IMR-90 (cell line): ENCODE data around the gene EIF5A. TPM values are rescaled to one million over a fixed set of nuclear protein-coding genes. Genes with fewer than 3 reads are reported as not detected.
A peak's percentile ranks its signal among the peaks of the same experiment; 100 is the strongest.

Experiments
- ATAC-seq: fragments of 200-7000 bp; cut with Tn5 transposase; 2 replicates; pipeline ENCODE4 v1.9.1; 2020; ENCODE audit warnings: low read depth, mild to moderate bottlenecking, moderate library complexity
- BruUV-seq: library from RNA; stranded (reverse); fragments of 400-500 nt; replicated peaks from 2 replicates; lab custom pipeline; 2021; lab: Mats Ljungman, UMichigan
- CTCF ChIA-PET: fragments of 300-600 bp; formaldehyde crosslinking; extraction: SDS; loops from one replicate; lab custom pipeline; 2021; ENCODE audit warnings: antibody characterized with exemption; lab: Yijun Ruan, JAX
- POLR2A ChIA-PET: fragments of 300-600 bp; sonication (Branson Sonifier 250); formaldehyde crosslinking; loops from one replicate; lab custom pipeline; 2022; ENCODE audit warnings: antibody characterized with exemption; ENCODE audit not compliant: unreplicated experiment; lab: Charles Lee
- DNase-seq: peaks from one replicate; pipeline ENCODE4 v3.0.0; 2013
- H2AFZ ChIP-seq: replicated peaks from 2 replicates; pipeline ENCODE3; 2013; ENCODE audit warnings: low read length, mild to moderate bottlenecking; ENCODE audit not compliant: poor library complexity
- H2AK5ac ChIP-seq: 2 replicates; pipeline ENCODE4 v1.6.1; 2013; ENCODE audit warnings: low read depth, low read length, inconsistent platforms
- H2AK9ac ChIP-seq: replicated peaks from 2 replicates; pipeline ENCODE3; 2013; ENCODE audit warnings: mild to moderate bottlenecking, low read depth, low read length, moderate library complexity; ENCODE audit not compliant: poor library complexity
- H2BK120ac ChIP-seq: 2 replicates; pipeline ENCODE4 v1.6.1; 2013; ENCODE audit warnings: low read depth, low read length, inconsistent platforms
- H2BK15ac ChIP-seq: 3 replicates; pipeline ENCODE4 v1.6.1; 2013; ENCODE audit warnings: low read depth, low read length, inconsistent platforms
- H2BK20ac ChIP-seq: 2 replicates; pipeline ENCODE4 v1.6.1; 2013; ENCODE audit warnings: low read depth, mild to moderate bottlenecking, inconsistent platforms, low read length, moderate library complexity
- H2BK5ac ChIP-seq: 2 replicates; pipeline ENCODE4 v1.6.1; 2013; ENCODE audit warnings: mild to moderate bottlenecking, low read depth, low read length, inconsistent platforms; ENCODE audit not compliant: poor library complexity, severe bottlenecking
- H3K14ac ChIP-seq: replicated peaks from 2 replicates; pipeline ENCODE4 v1.6.1; 2013; ENCODE audit warnings: low read depth, low read length, inconsistent platforms
- H3K18ac ChIP-seq: 2 replicates; pipeline ENCODE4 v1.6.1; 2013; ENCODE audit warnings: low read depth, low read length, control low read depth
- H3K23ac ChIP-seq: 2 replicates; pipeline ENCODE4 v1.6.1; 2013; ENCODE audit warnings: low read depth, low read length, inconsistent platforms
- H3K27ac ChIP-seq: 2 replicates; pipeline ENCODE4 v1.5.1; 2013; ENCODE audit warnings: mild to moderate bottlenecking, control low read depth, low read length; ENCODE audit not compliant: insufficient read depth
- H3K27me3 ChIP-seq: 2 replicates; pipeline ENCODE4 v1.6.1; 2013; ENCODE audit warnings: low read length; ENCODE audit not compliant: control insufficient read depth, insufficient read depth
- H3K36me3 ChIP-seq: 2 replicates; pipeline ENCODE4 v1.6.1; 2013; ENCODE audit warnings: low read length, mixed read lengths; ENCODE audit not compliant: control insufficient read depth, insufficient read depth
- H3K4ac ChIP-seq: 2 replicates; pipeline ENCODE4 v1.6.1; 2013; ENCODE audit warnings: low read depth, low read length, inconsistent platforms
- H3K4me1 ChIP-seq: 2 replicates; pipeline ENCODE4 v1.6.1; 2013; ENCODE audit warnings: low read length, mixed read lengths; ENCODE audit not compliant: control insufficient read depth, insufficient read depth
- H3K4me2 ChIP-seq: 2 replicates; pipeline ENCODE4 v1.6.1; 2013; ENCODE audit warnings: low read depth, mild to moderate bottlenecking, control low read depth, low read length, moderate library complexity
- H3K4me3 ChIP-seq: 2 replicates; pipeline ENCODE4 v1.5.1; 2013; ENCODE audit warnings: low read depth, mild to moderate bottlenecking, control low read depth, low read length, moderate library complexity; ENCODE audit not compliant: insufficient read depth
- H3K56ac ChIP-seq: 2 replicates; pipeline ENCODE4 v1.6.1; 2013; ENCODE audit warnings: low read length, inconsistent platforms; ENCODE audit not compliant: insufficient read depth; ENCODE audit errors: extremely low read depth
- H3K79me1 ChIP-seq, 2 experiments: 2 replicates each; pipeline ENCODE4 v1.6.1; 2013; ENCODE audit warnings: low read length in 2 of 2, inconsistent platforms in 1 of 2, low read depth in 1 of 2
- H3K9ac ChIP-seq: 2 replicates; pipeline ENCODE4 v1.6.1; 2013; ENCODE audit warnings: low read depth, low read length, control low read depth
- H3K9me1 ChIP-seq: 2 replicates; pipeline ENCODE4 v1.6.1; 2013; ENCODE audit warnings: low read length, inconsistent platforms; ENCODE audit not compliant: insufficient read depth
- H3K9me3 ChIP-seq: 2 replicates; pipeline ENCODE4 v1.6.1; 2013; ENCODE audit warnings: low read length; ENCODE audit not compliant: control insufficient read depth, insufficient read depth
- H4K20me1 ChIP-seq: 2 replicates; pipeline ENCODE4 v1.6.1; 2013; ENCODE audit warnings: low read length, inconsistent platforms; ENCODE audit not compliant: insufficient read depth
- H4K5ac ChIP-seq: 2 replicates; pipeline ENCODE4 v1.6.1; 2013; ENCODE audit warnings: mild to moderate bottlenecking, low read depth, low read length, control low read depth
- H4K8ac ChIP-seq, 2 experiments: 2 replicates each; pipeline ENCODE4 v1.6.1; 2013; ENCODE audit warnings: low read depth in 2 of 2, low read length in 2 of 2, control low read depth in 1 of 2, inconsistent platforms in 1 of 2
- H4K91ac ChIP-seq: 2 replicates; pipeline ENCODE4 v1.6.1; 2013; ENCODE audit warnings: low read depth, low read length, inconsistent platforms; ENCODE audit not compliant: insufficient read depth
- BHLHE40 ChIP-seq: fragments of 150-350 bp; IDR thresholded peaks from 2 replicates; pipeline ENCODE4 v1.6.1; 2016; ENCODE audit warnings: mild to moderate bottlenecking, low read depth, low read length
- CEBPB ChIP-seq: IDR thresholded peaks from 2 replicates; pipeline ENCODE4 v1.6.1; 2012; ENCODE audit warnings: low read depth, low read length, improper control_type of control experiment
- FOS ChIP-seq: fragments of 150-350 bp; IDR thresholded peaks from 2 replicates; pipeline ENCODE4 v1.6.1; 2016; ENCODE audit warnings: low read depth, low read length
- MAFK ChIP-seq: IDR thresholded peaks from 2 replicates; pipeline ENCODE4 v1.6.1; 2012; ENCODE audit warnings: low read depth, low read length, improper control_type of control experiment
- NFE2L2 ChIP-seq: fragments of 150-350 bp; IDR thresholded peaks from 2 replicates; pipeline ENCODE4 v1.6.1; 2016; ENCODE audit warnings: low read depth, mild to moderate bottlenecking, low read length
- POLR2A ChIP-seq: IDR thresholded peaks from 2 replicates; pipeline ENCODE4 v1.6.1; 2012; ENCODE audit warnings: mild to moderate bottlenecking, low read depth, low read length
- RAD21 ChIP-seq: IDR thresholded peaks from 2 replicates; pipeline ENCODE4 v1.6.1; 2012; ENCODE audit warnings: low read length, improper control_type of control experiment
- RCOR1 ChIP-seq: IDR thresholded peaks from 2 replicates; pipeline ENCODE4 v1.6.1; 2012; ENCODE audit warnings: mild to moderate bottlenecking, low read length, improper control_type of control experiment; ENCODE audit not compliant: insufficient replicate concordance
- RFX5 ChIP-seq: IDR thresholded peaks from 2 replicates; pipeline ENCODE4 v1.8.0; 2012; ENCODE audit warnings: low read depth, mild to moderate bottlenecking, low read length, moderate library complexity
- SMC3 ChIP-seq: fragments of 150-350 bp; IDR thresholded peaks from 2 replicates; pipeline ENCODE4 v1.6.1; 2016; ENCODE audit warnings: low read depth, mild to moderate bottlenecking, antibody characterized with exemption, low read length, moderate library complexity
- USF2 ChIP-seq: fragments of 150-350 bp; IDR thresholded peaks from 2 replicates; pipeline ENCODE4 v1.6.1; 2017; ENCODE audit warnings: mild to moderate bottlenecking, antibody characterized with exemption, low read length, low read depth
- WGBS, 2 experiments: methylation state at CpG; one replicate each; pipeline versions ENCODE4 v1.1.5 to v1.1.7; 2013; ENCODE audit warnings: missing lambda C conversion rate in 2 of 2; ENCODE audit not compliant: insufficient read length in 1 of 2; ENCODE audit errors: extremely low coverage in 2 of 2; 5-methylcytosine and 5-hydroxymethylcytosine counted together
- dilution Hi-C: fragments of 300-500 bp; cut with HindIII; formaldehyde crosslinking; loops from one replicate; pipeline ENCODE4 v1.14.3; 2018; ENCODE audit warnings: low sequenced_read_pairs; ENCODE audit not compliant: unreplicated experiment
- in situ Hi-C: fragments of 300-500 bp; cut with MboI; formaldehyde crosslinking; loops from 3 replicates; pipeline ENCODE4 v1.14.3; 2019; ENCODE audit warnings: low sequenced_read_pairs, inconsistent platforms, mixed read lengths
- intact Hi-C: fragments of 100-400 bp; cut with micrococcal nuclease; formaldehyde crosslinking; loops from 2 replicates; pipeline ENCODE4 v1.10.0; 2022
- polyA plus RNA-seq, 3 experiments: library from polyadenylated mRNA; depleted of rRNA; stranded (reverse); fragments of >200 nt; gene quantifications; 2 replicates each; pipeline ENCODE4 v1.2.3, GENCODE V29; 2012; ENCODE audit warnings: low replicate concordance in 1 of 3
- total RNA-seq: library from RNA; depleted of rRNA; stranded (reverse); fragments of >200 nt; gene quantifications from 2 replicates; pipeline ENCODE4 v1.2.3, GENCODE V29; 2012
- TF ChIP-seq, protein P1 (sequence below): fragments of 150-350 bp; IDR thresholded peaks from 2 replicates; pipeline ENCODE4 v1.6.1; 2016; ENCODE audit warnings: low read depth, mild to moderate bottlenecking, low read length, moderate library complexity, borderline replicate concordance
- TF ChIP-seq, protein P2 (sequence below): conservative IDR thresholded peaks from 2 replicates; pipeline ENCODE4 v1.5.1; 2012; ENCODE audit warnings: mild to moderate bottlenecking, low read depth, low read length, improper control_type of control experiment

Gene EIF5A
- total and polyA plus RNA-seq, 2 of the 4 experiments (the other 2 are of a cell fraction): 782 to 883 TPM

- dilution Hi-C loops: no loop called here
- in situ Hi-C loops: no loop called here
Measured at GRCh38 chr17:7325031-7325528, 17.7 kb downstream of the EIF5A start.

More at GRCh38 chr17:7325031-7325528, 17.7 kb downstream of the EIF5A start:
- Histone ChIP-seq H3K4me1 (0 out of 2 replicates have a peak, but pooled peaks cover 2% of the 10 kb centered on the region), H4K5ac (no peak overlapping the region), H4K20me1 (peaks cover 7% of the 10 kb centered on the region), H2BK5ac (no peak overlapping the region), H3K18ac (no peak overlapping the region), H3K4ac (no peak overlapping the region), H3K27me3 (no peaks in the 10 kb centered on the region), H3K9ac (no peak overlapping the region), H2BK20ac (no peak overlapping the region), H4K8ac (no peak overlapping the region), H3K56ac (no peak overlapping the region), H2BK120ac (no peak overlapping the region), H3K9me3 (no peaks in the 10 kb centered on the region), H3K36me3 (peaks cover 56% of the 10 kb centered on the region), H2AK9ac (no peak overlapping the region), H2AFZ (peak overlapping the region; percentile 15), H2AK5ac (no peak overlapping the region), H3K27ac (no peak overlapping the region), H3K4me3 (no peak overlapping the region), H4K91ac (no peak overlapping the region), H3K79me1 (peaks cover 10 to 29% of the 10 kb centered on the region in 2 experiments; a peak in 3 of 4 replicates), H3K9me1 (peaks cover 6% of the 10 kb centered on the region; the same call in 1 of the 2 replicates), H3K14ac (no peak overlapping the region), H3K4me2 (no peak overlapping the region), H3K23ac (no peak overlapping the region), H2BK15ac (no peak overlapping the region)
- POLR2A ChIA-PET: no interaction called here
- TF ChIP-seq SMC3: no peak
- TF ChIP-seq, protein P1, sequence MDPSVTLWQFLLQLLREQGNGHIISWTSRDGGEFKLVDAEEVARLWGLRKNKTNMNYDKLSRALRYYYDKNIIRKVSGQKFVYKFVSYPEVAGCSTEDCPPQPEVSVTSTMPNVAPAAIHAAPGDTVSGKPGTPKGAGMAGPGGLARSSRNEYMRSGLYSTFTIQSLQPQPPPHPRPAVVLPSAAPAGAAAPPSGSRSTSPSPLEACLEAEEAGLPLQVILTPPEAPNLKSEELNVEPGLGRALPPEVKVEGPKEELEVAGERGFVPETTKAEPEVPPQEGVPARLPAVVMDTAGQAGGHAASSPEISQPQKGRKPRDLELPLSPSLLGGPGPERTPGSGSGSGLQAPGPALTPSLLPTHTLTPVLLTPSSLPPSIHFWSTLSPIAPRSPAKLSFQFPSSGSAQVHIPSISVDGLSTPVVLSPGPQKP: no peak
- no peak for TF ChIP-seq RAD21
- no peak for TF ChIP-seq CEBPB
- no peak for TF ChIP-seq POLR2A
- TF ChIP-seq, protein P2, sequence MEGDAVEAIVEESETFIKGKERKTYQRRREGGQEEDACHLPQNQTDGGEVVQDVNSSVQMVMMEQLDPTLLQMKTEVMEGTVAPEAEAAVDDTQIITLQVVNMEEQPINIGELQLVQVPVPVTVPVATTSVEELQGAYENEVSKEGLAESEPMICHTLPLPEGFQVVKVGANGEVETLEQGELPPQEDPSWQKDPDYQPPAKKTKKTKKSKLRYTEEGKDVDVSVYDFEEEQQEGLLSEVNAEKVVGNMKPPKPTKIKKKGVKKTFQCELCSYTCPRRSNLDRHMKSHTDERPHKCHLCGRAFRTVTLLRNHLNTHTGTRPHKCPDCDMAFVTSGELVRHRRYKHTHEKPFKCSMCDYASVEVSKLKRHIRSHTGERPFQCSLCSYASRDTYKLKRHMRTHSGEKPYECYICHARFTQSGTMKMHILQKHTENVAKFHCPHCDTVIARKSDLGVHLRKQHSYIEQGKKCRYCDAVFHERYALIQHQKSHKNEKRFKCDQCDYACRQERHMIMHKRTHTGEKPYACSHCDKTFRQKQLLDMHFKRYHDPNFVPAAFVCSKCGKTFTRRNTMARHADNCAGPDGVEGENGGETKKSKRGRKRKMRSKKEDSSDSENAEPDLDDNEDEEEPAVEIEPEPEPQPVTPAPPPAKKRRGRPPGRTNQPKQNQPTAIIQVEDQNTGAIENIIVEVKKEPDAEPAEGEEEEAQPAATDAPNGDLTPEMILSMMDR: no peak
- TF ChIP-seq FOS: no peak
- TF ChIP-seq NFE2L2: no peak
- no peak for TF ChIP-seq RCOR1
- no peak for TF ChIP-seq RFX5
- no peak for TF ChIP-seq MAFK
- TF ChIP-seq USF2: no peak
- no peak for TF ChIP-seq BHLHE40
- ATAC-seq: no peak
- intact Hi-C loops: loop anchor here (10.0 kb wide), 1 partner anchor 240 kb away; the partner anchor contains the start of gene SENP3
- no TSS peak for BruUV-seq
- no CpG with 5 or more reads among the region's 19 CpGs for WGBS, 2 experiments
- DNase-seq: no peak
- CTCF ChIA-PET: no interaction called here
